K562 (cell line): ENCODE measurements around the gene ACY1. TPM values are rescaled to one million over a fixed set of nuclear protein-coding genes. Genes with fewer than 3 reads are reported as not detected.

Experiments used
- CTBP1 ChIP-seq: fragments of 450-650 bp; IDR thresholded peaks from 2 replicates; pipeline ENCODE4 v1.6.1; 2016; ENCODE audit warnings: borderline replicate concordance
- CXXC5 ChIP-seq: fragments of 250-450 bp; sonication (Bioruptor Pico); IDR thresholded peaks from 2 replicates; pipeline ENCODE4 v1.8.0; 2022; ENCODE audit warnings: inconsistent platforms, mild to moderate bottlenecking, moderate library complexity
- E2F6 ChIP-seq, 2 experiments: IDR thresholded peaks; 2 replicates each; pipeline ENCODE4 v1.6.1; 2011; ENCODE audit warnings: borderline replicate concordance in 1 of 2, control low read depth in 1 of 2, low read depth in 1 of 2, low read length in 1 of 2, mild to moderate bottlenecking in 1 of 2, mixed read lengths in 1 of 2, moderate library complexity in 1 of 2; ENCODE audit not compliant: insufficient read depth in 1 of 2, insufficient read length in 1 of 2, poor library complexity in 1 of 2, severe bottlenecking in 1 of 2; ENCODE audit errors: extremely low read depth in 1 of 2
- GABPA ChIP-seq: fragments of 200-800 bp; sonication (Bioruptor generic); conservative IDR thresholded peaks from 2 replicates; pipeline ENCODE4 v1.6.1; 2016; ENCODE audit warnings: low read depth, missing genetic modification characterization, missing compliant biosample characterization
- HNRNPH1 ChIP-seq: fragments of 200-400 bp; formaldehyde crosslinking; optimal IDR thresholded peaks from 2 replicates; pipeline ENCODE3; 2017; ENCODE audit warnings: low read depth, mild to moderate bottlenecking, low read length, moderate library complexity
- LARP7 ChIP-seq: fragments of 450-650 bp; IDR thresholded peaks from 2 replicates; pipeline ENCODE4 v1.6.1; 2016
- MAZ ChIP-seq, 2 experiments: fragments of 450-650 bp in 1 of 2; sonication (generic) in 1 of 2; formaldehyde crosslinking; IDR thresholded peaks in 1 of 2; conservative IDR thresholded peaks in 1 of 2; 2 replicates each; pipeline versions ENCODE4 v1.4.0 to v1.5.0; 2020; ENCODE audit warnings: mild to moderate bottlenecking in 1 of 2, missing genetic modification reagents in 1 of 2
- POLR2H ChIP-seq: IDR thresholded peaks from 2 replicates; pipeline ENCODE4 v1.6.1; 2016; ENCODE audit warnings: missing genetic modification characterization, low read depth, mild to moderate bottlenecking, control low read depth, missing compliant biosample characterization, moderate library complexity
- SPI1 ChIP-seq: IDR thresholded peaks from 2 replicates; pipeline ENCODE4 v1.6.1; 2011; ENCODE audit warnings: low read depth, low read length, control low read depth, borderline replicate concordance
- USF1 ChIP-seq: sonication (generic); formaldehyde crosslinking; IDR thresholded peaks from 2 replicates; pipeline ENCODE4 v1.9.0; 2022; ENCODE audit warnings: mild to moderate bottlenecking, missing genetic modification reagents
- USF2 ChIP-seq: sonication (generic); formaldehyde crosslinking; IDR thresholded peaks from 2 replicates; pipeline ENCODE4 v1.5.0; 2020; ENCODE audit warnings: missing genetic modification reagents
- ZNF592 ChIP-seq: fragments of 450-650 bp; IDR thresholded peaks from 2 replicates; pipeline ENCODE4 v1.6.1; 2017; ENCODE audit warnings: antibody characterized with exemption, mild to moderate bottlenecking
- polyA plus RNA-seq, 8 experiments: library from polyadenylated mRNA; depleted of rRNA in 4 of 8; stranded (reverse) in 5 of 8; unstranded in 3 of 8; fragments of >200 nt; fragmentation: Nextera tagmentation in 2 of 8; fragmentation: Illumina TruSeq in 1 of 8; extraction: Ambion mirVana in 2 of 8; extraction: Trizol in 1 of 8; gene quantifications; 2 replicates each; pipeline versions ENCODE4 v1.2.1 to v1.2.3, GENCODE V29; 2011 to 2014; ENCODE audit warnings: inconsistent platforms in 1 of 8, missing spikeins in 1 of 8
- total RNA-seq, 7 experiments: library from RNA; depleted of rRNA in 6 of 7; stranded (reverse); fragments of >200 nt in 6 of 7; fragmentation: Illumina TruSeq in 2 of 7; extraction: Trizol in 2 of 7; gene quantifications; 2 replicates each; pipeline versions ENCODE4 v1.2.1 to v1.2.3, GENCODE V29; 2011 to 2021; ENCODE audit warnings: low replicate concordance in 1 of 7
- TF ChIP-seq, protein P1 (sequence below): fragments of 250-450 bp; sonication (Bioruptor Pico); IDR thresholded peaks from 2 replicates; pipeline ENCODE4 v1.6.1; 2021; ENCODE audit warnings: mild to moderate bottlenecking
- TF ChIP-seq, protein P2 (sequence below), 2 experiments: fragments of 450-650 bp; conservative IDR thresholded peaks; 2 replicates each; pipeline ENCODE4 v1.6.1; 2017; ENCODE audit warnings: mild to moderate bottlenecking in 2 of 2, moderate library complexity in 2 of 2

The ACY1 gene
- total and polyA plus RNA-seq, 9 of the 15 experiments (the other 6 are each of a cell fraction or from before 2014, with no cell fraction given) = 70.7 to 195 (median 123) TPM

GRCh38 chr3:52014613-52015012 is 31.3 kb downstream of the ACY1 start (continued):
- peak in 1 of 2 experiments; percentile 16 for TF ChIP-seq E2F6 (IDR thresholded peaks at IDR 0.05; ENCODE audit: borderline replicate concordance in 1 of 2, extremely low read depth in 1 of 2, insufficient read depth in 1 of 2, insufficient read length in 1 of 2, low read depth in 1 of 2, low read length in 1 of 2, poor library complexity in 1 of 2, severe bottlenecking in 1 of 2)
- TF ChIP-seq, protein P1, sequence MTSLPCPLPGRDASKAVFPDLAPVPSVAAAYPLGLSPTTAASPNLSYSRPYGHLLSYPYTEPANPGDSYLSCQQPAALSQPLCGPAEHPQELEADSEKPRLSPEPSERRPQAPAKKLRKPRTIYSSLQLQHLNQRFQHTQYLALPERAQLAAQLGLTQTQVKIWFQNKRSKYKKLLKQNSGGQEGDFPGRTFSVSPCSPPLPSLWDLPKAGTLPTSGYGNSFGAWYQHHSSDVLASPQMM (CRISPR knock-in tag) = no peak
- peak; percentile 25; the same call in 1 of the 2 replicates for TF ChIP-seq CTBP1
- TF ChIP-seq LARP7 = no peak
- TF ChIP-seq CXXC5 = peak; percentile 41; the same call in 1 of the 2 replicates
- 0 out of 2 replicates have a peak, but pooled peaks have one; percentile 30 for TF ChIP-seq GABPA (tag)
- TF ChIP-seq USF1 (CRISPR knock-in tag) = 0 out of 2 replicates have a peak, but pooled peaks have one; percentile 18
- TF ChIP-seq HNRNPH1 = no peak
- TF ChIP-seq, protein P2, sequence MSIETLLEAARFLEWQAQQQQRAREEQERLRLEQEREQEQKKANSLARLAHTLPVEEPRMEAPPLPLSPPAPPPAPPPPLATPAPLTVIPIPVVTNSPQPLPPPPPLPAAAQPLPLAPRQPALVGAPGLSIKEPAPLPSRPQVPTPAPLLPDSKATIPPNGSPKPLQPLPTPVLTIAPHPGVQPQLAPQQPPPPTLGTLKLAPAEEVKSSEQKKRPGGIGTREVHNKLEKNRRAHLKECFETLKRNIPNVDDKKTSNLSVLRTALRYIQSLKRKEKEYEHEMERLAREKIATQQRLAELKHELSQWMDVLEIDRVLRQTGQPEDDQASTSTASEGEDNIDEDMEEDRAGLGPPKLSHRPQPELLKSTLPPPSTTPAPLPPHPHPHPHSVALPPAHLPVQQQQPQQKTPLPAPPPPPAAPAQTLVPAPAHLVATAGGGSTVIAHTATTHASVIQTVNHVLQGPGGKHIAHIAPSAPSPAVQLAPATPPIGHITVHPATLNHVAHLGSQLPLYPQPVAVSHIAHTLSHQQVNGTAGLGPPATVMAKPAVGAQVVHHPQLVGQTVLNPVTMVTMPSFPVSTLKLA (conservative IDR thresholded peaks at IDR 0.05) = 0 out of 4 replicates have a peak, but pooled peaks of 1 of the 2 experiments have one; percentile 19
- TF ChIP-seq ZNF592 = 0 out of 2 replicates have a peak, but pooled peaks have one; percentile 55
- no peak for TF ChIP-seq USF2
- TF ChIP-seq MAZ (CRISPR knock-in tag; conservative IDR thresholded peaks at IDR 0.05 in 1 of 2, IDR thresholded peaks at IDR 0.05 in 1 of 2) = 0 out of 4 replicates have a peak, but pooled peaks of 1 of the 2 experiments have one; percentile 28
- no peak for TF ChIP-seq POLR2H (tag)
- 0 out of 2 replicates have a peak, but pooled peaks have one; percentile 19 for TF ChIP-seq SPI1
